Kidney epithelial cell (primary cell): ENCODE data around the gene PIGM. TPM values are rescaled to one million over a fixed set of nuclear protein-coding genes. Genes with fewer than 3 reads are reported as not detected.

Experiments
- DNase-seq: peaks from one replicate; pipeline ENCODE4 v3.0.0-alpha.2; 2010; ENCODE audit warnings: low read depth
- H3K27me3 ChIP-seq: 2 replicates; pipeline ENCODE4 v1.6.0; 2011; ENCODE audit warnings: low read length; ENCODE audit not compliant: control insufficient read depth, insufficient read depth
- H3K36me3 ChIP-seq: 2 replicates; pipeline ENCODE4 v1.5.1; 2011; ENCODE audit warnings: low read length; ENCODE audit not compliant: control insufficient read depth, insufficient read depth
- H3K4me3 ChIP-seq: 2 replicates; pipeline ENCODE4 v1.5.1; 2011; ENCODE audit warnings: low read depth, mild to moderate bottlenecking, control low read depth, low read length
- total RNA-seq: library from RNA; depleted of rRNA; stranded (reverse); fragments of >200 nt; gene quantifications from 2 replicates; pipeline ENCODE4 v1.2.3, GENCODE V29; 2015
- TF ChIP-seq, protein P1 (sequence below): IDR thresholded peaks from 2 replicates; pipeline ENCODE4 v1.5.1; 2011; ENCODE audit warnings: mild to moderate bottlenecking, moderate library complexity, low read length, control low read depth, inconsistent platforms; ENCODE audit not compliant: insufficient read depth, poor library complexity, severe bottlenecking

The PIGM gene
- total RNA-seq, 1 donor from 2014 or later, result 5.3 TPM

DNA sequence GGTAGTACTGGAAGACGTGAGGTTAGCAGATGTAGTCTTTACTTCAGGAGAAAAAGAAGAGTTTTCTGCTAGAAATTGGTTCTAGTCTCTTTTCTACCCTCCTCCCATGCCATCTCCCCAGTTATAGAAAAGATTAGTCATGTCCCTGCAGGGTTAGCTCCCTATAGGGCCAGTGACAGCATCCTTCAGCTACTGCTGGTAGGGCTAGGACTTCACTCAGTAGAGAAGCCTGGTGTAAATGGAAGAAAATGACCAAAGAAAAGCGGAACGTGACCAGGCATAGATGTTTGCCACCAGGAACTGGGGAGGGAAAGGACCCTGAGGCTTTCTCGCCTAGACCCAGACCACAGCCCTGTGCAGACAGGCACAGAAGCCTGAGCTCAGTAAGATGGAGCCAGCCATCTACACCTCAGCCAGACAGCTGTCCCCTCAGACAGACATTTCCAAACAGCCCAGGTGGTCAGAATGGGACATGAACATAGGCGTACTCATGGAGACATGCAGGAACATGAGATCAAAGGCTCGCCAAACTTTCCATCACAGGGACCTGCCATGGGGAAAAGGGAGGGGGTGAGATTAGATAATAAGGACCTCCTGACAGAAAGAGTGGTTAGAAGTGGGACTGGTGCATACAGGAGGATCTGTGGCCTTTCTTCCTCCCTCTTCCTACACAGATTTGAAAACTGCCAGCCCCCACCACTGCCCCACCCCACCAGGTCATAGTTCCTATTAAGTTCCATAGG, 54.3 kb downstream of the PIGM start:
- TF ChIP-seq, protein P1, sequence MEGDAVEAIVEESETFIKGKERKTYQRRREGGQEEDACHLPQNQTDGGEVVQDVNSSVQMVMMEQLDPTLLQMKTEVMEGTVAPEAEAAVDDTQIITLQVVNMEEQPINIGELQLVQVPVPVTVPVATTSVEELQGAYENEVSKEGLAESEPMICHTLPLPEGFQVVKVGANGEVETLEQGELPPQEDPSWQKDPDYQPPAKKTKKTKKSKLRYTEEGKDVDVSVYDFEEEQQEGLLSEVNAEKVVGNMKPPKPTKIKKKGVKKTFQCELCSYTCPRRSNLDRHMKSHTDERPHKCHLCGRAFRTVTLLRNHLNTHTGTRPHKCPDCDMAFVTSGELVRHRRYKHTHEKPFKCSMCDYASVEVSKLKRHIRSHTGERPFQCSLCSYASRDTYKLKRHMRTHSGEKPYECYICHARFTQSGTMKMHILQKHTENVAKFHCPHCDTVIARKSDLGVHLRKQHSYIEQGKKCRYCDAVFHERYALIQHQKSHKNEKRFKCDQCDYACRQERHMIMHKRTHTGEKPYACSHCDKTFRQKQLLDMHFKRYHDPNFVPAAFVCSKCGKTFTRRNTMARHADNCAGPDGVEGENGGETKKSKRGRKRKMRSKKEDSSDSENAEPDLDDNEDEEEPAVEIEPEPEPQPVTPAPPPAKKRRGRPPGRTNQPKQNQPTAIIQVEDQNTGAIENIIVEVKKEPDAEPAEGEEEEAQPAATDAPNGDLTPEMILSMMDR, result no peak
- Histone ChIP-seq H3K36me3 (no peaks in the 10 kb centered on the region), H3K4me3 (no peak overlapping the region), H3K27me3 (peaks cover 2% of the 10 kb centered on the region)
- no peak for DNase-seq

Other genes starting within 250 kb of the PIGM start
- gene FCRL6, start 229.6 kb downstream of the PIGM start, total RNA-seq, result not detected in 2 replicates
- 0.04 and 0.14 TPM in 2 replicates for gene SLAMF8, start 205.1 kb downstream of the PIGM start, total RNA-seq
- 0.07 TPM in 1 of 2 replicates, not detected in the other for gene VSIG8, start 169.3 kb downstream of the PIGM start, total RNA-seq
- gene CFAP45, start 131.8 kb downstream of the PIGM start, total RNA-seq, result 0.21 and 2.0 TPM in 2 replicates
- gene TAGLN2, start 106.5 kb downstream of the PIGM start, total RNA-seq, result 700 and 719 TPM in 2 replicates
- 1.7 and 1.9 TPM in 2 replicates for gene IGSF9, start 86.4 kb downstream of the PIGM start, total RNA-seq
- gene SLAMF9, start 77.8 kb downstream of the PIGM start, total RNA-seq, result not detected in 2 replicates
- 0.04 TPM in 1 of 2 replicates, not detected in the other for gene KCNJ10, start 38.2 kb upstream of the PIGM start, total RNA-seq
- not detected in 2 replicates for gene KCNJ9, start 49.5 kb upstream of the PIGM start, total RNA-seq
- gene IGSF8, start 66.6 kb upstream of the PIGM start, total RNA-seq, result 32.9 and 44.3 TPM in 2 replicates
- gene ATP1A2, start 83.8 kb upstream of the PIGM start, total RNA-seq, result 0.04 and 0.07 TPM in 2 replicates
- gene ATP1A4, start 119.6 kb upstream of the PIGM start, total RNA-seq, result not detected in 2 replicates
- not detected in 2 replicates for gene CASQ1, start 158.6 kb upstream of the PIGM start, total RNA-seq
- gene PEA15, start 173.4 kb upstream of the PIGM start, total RNA-seq, result 139 and 147 TPM in 2 replicates
- gene DCAF8, start 230.6 kb upstream of the PIGM start, total RNA-seq, result 60.5 and 69.4 TPM in 2 replicates